ENCODE data around the gene TMC1. TPM values are rescaled to one million over a fixed set of nuclear protein-coding genes. Genes with fewer than 3 reads are reported as not detected.
A peak's percentile ranks its signal among the peaks of the same experiment; 100 is the strongest.
"Not testable (repeated sequence)": the region's sequence is repeated elsewhere in the genome, so short reads cannot be mapped to it uniquely, and the experiment has no call there.

The TMC1 gene
- polyA plus RNA-seq, 2 of the 4 experiments (the other 2 are of a cell fraction) = 0.12 to 0.17 TPM

DNA sequence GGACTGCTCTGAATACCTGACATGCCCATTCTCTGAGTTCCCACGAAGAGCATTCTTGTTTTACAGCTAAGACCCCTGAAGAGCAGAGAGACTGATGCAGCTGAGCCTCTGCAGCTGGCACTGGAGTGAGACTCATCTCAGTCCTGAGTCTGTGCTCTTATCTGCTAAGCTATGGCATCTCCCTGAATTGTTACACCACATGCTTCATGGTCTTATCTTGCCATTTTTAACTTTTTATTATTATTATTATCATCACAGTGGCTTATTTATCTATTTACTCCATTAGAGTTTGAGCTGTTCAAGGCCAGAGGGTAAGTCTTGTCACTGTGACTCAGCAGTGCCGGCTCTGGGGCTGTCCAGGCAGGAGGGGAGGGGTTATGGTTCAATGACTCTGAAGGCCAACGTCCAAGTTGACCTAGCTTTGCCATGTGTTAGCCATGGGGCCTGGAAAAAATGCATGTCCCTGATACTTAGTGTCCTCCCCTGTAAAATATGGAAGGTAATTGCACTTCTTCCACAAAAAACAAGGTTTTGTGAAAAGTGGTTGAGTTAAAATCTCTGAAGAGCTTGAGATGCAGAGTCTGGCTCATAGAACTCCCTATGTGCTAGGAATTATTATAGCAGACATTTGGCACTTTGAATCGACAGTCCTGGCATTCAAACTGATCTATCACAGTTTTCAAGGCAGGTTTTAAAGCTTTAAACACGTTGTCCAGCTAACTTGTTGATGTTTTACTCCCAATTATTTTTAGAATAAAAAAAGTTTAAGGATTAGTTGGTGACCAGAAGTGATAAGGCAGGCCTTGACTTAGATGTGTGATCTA is 336.9 kb downstream of the TMC1 start (continued):
- TF ChIP-seq, protein P1, sequence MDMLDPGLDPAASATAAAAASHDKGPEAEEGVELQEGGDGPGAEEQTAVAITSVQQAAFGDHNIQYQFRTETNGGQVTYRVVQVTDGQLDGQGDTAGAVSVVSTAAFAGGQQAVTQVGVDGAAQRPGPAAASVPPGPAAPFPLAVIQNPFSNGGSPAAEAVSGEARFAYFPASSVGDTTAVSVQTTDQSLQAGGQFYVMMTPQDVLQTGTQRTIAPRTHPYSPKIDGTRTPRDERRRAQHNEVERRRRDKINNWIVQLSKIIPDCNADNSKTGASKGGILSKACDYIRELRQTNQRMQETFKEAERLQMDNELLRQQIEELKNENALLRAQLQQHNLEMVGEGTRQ (IDR thresholded peaks at IDR 0.05) = no peak
- TF ChIP-seq GATA3 (IDR thresholded peaks at IDR 0.05; ENCODE audit: borderline replicate concordance) = peak; percentile 62; the same call in 1 of the 2 replicates
- TF ChIP-seq NR3C1 (IDR thresholded peaks at IDR 0.05) = no peak
- no peak for TF ChIP-seq MAZ (IDR thresholded peaks at IDR 0.05; ENCODE audit: borderline replicate concordance, low read depth, low read length)
- peak; percentile 62 for TF ChIP-seq NPAS2 (CRISPR knock-in tag; IDR thresholded peaks at IDR 0.05; ENCODE audit: borderline replicate concordance)
- peak; percentile 83; the same call in 1 of the 2 replicates for TF ChIP-seq ZSCAN20 (CRISPR knock-in tag; IDR thresholded peaks at IDR 0.05)
- TF ChIP-seq TFCP2L1 (CRISPR knock-in tag; IDR thresholded peaks at IDR 0.05) = 0 out of 2 replicates have a peak, but pooled peaks have one; percentile 12
- TF ChIP-seq, protein P2, sequence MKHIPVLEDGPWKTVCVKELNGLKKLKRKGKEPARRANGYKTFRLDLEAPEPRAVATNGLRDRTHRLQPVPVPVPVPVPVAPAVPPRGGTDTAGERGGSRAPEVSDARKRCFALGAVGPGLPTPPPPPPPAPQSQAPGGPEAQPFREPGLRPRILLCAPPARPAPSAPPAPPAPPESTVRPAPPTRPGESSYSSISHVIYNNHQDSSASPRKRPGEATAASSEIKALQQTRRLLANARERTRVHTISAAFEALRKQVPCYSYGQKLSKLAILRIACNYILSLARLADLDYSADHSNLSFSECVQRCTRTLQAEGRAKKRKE (CRISPR knock-in tag; IDR thresholded peaks at IDR 0.05; ENCODE audit: low read depth) = peak; percentile 95
- TF ChIP-seq EHF (CRISPR knock-in tag; IDR thresholded peaks at IDR 0.05) = peak; percentile 93
- TF ChIP-seq FOSL2 (IDR thresholded peaks at IDR 0.05) = no peak
- peak; percentile 55 for TF ChIP-seq FOSL2 (CRISPR knock-in tag; IDR thresholded peaks at IDR 0.05)
- no peak for TF ChIP-seq BHLHE40 (IDR thresholded peaks at IDR 0.05; ENCODE audit: low read depth, low read length)
- TF ChIP-seq, protein P3, sequence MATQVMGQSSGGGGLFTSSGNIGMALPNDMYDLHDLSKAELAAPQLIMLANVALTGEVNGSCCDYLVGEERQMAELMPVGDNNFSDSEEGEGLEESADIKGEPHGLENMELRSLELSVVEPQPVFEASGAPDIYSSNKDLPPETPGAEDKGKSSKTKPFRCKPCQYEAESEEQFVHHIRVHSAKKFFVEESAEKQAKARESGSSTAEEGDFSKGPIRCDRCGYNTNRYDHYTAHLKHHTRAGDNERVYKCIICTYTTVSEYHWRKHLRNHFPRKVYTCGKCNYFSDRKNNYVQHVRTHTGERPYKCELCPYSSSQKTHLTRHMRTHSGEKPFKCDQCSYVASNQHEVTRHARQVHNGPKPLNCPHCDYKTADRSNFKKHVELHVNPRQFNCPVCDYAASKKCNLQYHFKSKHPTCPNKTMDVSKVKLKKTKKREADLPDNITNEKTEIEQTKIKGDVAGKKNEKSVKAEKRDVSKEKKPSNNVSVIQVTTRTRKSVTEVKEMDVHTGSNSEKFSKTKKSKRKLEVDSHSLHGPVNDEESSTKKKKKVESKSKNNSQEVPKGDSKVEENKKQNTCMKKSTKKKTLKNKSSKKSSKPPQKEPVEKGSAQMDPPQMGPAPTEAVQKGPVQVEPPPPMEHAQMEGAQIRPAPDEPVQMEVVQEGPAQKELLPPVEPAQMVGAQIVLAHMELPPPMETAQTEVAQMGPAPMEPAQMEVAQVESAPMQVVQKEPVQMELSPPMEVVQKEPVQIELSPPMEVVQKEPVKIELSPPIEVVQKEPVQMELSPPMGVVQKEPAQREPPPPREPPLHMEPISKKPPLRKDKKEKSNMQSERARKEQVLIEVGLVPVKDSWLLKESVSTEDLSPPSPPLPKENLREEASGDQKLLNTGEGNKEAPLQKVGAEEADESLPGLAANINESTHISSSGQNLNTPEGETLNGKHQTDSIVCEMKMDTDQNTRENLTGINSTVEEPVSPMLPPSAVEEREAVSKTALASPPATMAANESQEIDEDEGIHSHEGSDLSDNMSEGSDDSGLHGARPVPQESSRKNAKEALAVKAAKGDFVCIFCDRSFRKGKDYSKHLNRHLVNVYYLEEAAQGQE (IDR thresholded peaks at IDR 0.05) = no peak
- TF ChIP-seq, protein P4, sequence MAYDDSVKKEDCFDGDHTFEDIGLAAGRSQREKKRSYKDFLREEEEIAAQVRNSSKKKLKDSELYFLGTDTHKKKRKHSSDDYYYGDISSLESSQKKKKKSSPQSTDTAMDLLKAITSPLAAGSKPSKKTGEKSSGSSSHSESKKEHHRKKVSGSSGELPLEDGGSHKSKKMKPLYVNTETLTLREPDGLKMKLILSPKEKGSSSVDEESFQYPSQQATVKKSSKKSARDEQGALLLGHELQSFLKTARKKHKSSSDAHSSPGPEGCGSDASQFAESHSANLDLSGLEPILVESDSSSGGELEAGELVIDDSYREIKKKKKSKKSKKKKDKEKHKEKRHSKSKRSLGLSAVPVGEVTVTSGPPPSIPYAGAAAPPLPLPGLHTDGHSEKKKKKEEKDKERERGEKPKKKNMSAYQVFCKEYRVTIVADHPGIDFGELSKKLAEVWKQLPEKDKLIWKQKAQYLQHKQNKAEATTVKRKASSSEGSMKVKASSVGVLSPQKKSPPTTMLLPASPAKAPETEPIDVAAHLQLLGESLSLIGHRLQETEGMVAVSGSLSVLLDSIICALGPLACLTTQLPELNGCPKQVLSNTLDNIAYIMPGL (CRISPR knock-in tag; IDR thresholded peaks at IDR 0.05; ENCODE audit: borderline replicate concordance) = peak; percentile 84
- TF ChIP-seq, protein P5, sequence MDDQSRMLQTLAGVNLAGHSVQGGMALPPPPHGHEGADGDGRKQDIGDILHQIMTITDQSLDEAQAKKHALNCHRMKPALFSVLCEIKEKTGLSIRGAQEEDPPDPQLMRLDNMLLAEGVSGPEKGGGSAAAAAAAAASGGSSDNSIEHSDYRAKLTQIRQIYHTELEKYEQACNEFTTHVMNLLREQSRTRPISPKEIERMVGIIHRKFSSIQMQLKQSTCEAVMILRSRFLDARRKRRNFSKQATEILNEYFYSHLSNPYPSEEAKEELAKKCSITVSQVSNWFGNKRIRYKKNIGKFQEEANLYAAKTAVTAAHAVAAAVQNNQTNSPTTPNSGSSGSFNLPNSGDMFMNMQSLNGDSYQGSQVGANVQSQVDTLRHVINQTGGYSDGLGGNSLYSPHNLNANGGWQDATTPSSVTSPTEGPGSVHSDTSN (IDR thresholded peaks at IDR 0.05) = no peak
- TF ChIP-seq HOXA7 (CRISPR knock-in tag; IDR thresholded peaks at IDR 0.05) = peak; percentile 50
- peak; percentile 93 for TF ChIP-seq ZNF302 (CRISPR knock-in tag; IDR thresholded peaks at IDR 0.05)
- no peak for TF ChIP-seq CHD2 (IDR thresholded peaks at IDR 0.05; ENCODE audit: low read length, partially characterized antibody)
- no peak for TF ChIP-seq CBX2 (IDR thresholded peaks at IDR 0.05; ENCODE audit: borderline replicate concordance, low read depth)
- TF ChIP-seq ESRRA (IDR thresholded peaks at IDR 0.05; ENCODE audit: borderline replicate concordance, low read length) = no peak
- TF ChIP-seq CEBPB (IDR thresholded peaks at IDR 0.05) = peak in 1 of 2 experiments; percentile 15; a peak in 1 of 4 replicates
- TF ChIP-seq, protein P6, sequence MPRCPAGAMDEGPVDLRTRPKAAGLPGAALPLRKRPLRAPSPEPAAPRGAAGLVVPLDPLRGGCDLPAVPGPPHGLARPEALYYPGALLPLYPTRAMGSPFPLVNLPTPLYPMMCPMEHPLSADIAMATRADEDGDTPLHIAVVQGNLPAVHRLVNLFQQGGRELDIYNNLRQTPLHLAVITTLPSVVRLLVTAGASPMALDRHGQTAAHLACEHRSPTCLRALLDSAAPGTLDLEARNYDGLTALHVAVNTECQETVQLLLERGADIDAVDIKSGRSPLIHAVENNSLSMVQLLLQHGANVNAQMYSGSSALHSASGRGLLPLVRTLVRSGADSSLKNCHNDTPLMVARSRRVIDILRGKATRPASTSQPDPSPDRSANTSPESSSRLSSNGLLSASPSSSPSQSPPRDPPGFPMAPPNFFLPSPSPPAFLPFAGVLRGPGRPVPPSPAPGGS (IDR thresholded peaks at IDR 0.05) = no peak
- TF ChIP-seq FOXS1 (CRISPR knock-in tag; IDR thresholded peaks at IDR 0.05) = peak; percentile 67; the same call in 1 of the 2 replicates
- TF ChIP-seq JUN (IDR thresholded peaks at IDR 0.05) = peak; percentile 38 to 45; a peak in 2 of 5 replicates
- TF ChIP-seq TP53 (CRISPR knock-in tag; IDR thresholded peaks at IDR 0.05) = peak; percentile 94
- TF ChIP-seq SREBF2 (IDR thresholded peaks at IDR 0.05) = no peak
- peak; percentile 92 for TF ChIP-seq HEYL (CRISPR knock-in tag; IDR thresholded peaks at IDR 0.05)
- TF ChIP-seq HOXB5 (CRISPR knock-in tag; IDR thresholded peaks at IDR 0.05) = peak; percentile 87

DNA sequence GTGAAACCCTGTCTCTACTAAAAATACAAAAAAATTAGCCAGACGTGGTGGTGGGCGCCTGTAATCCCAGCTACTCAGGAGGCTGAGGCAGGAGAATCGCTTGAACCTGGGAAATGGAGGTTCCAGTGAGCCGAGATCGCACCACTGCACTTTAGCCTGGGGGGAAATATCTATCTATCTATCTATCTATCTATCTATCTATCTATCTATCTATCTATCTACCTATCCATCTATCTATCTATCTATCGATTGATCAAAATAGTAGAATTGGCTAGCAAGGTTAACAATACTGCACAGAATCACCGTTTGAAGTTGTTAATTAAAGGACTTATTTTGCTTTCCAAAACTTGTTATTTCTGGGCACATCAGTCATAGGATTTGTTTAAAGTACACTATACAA is 341.4 kb downstream of the TMC1 start:
- H3K4me1 ChIP-seq = peaks cover 25% of the 10 kb centered on the region
- ATAC-seq; H3K4me3 ChIP-seq; H3K9me3 ChIP-seq; H3K4me2 ChIP-seq; H3K27ac ChIP-seq; FAIRE-seq; POLR2A ChIA-PET; DNase-seq (ENCODE audit: low read depth in 1 of 2, low spot score in 1 of 2): not testable (repeated sequence)
- CTCF ChIA-PET = interaction anchor here (1.0 to 2.1 kb wide), 2 partner anchors 29 to 337 kb away, joined by 4 to 7 read pairs; no protein-coding TSS in a partner anchor
- WGBS (ENCODE audit: missing lambda C conversion rate) = 81% methylated on average over 7 of the region's 7 CpGs

All from A549 (cell line).